Measurements from ENCODE around the gene SLC9A4. TPM values are rescaled to one million over a fixed set of nuclear protein-coding genes. Genes with fewer than 3 reads are reported as not detected.
A peak's percentile ranks its signal among the peaks of the same experiment; 100 is the strongest.

Gene SLC9A4
- total and polyA plus RNA-seq, 12 donors, result 0.07 TPM; not detected in 11

DNA sequence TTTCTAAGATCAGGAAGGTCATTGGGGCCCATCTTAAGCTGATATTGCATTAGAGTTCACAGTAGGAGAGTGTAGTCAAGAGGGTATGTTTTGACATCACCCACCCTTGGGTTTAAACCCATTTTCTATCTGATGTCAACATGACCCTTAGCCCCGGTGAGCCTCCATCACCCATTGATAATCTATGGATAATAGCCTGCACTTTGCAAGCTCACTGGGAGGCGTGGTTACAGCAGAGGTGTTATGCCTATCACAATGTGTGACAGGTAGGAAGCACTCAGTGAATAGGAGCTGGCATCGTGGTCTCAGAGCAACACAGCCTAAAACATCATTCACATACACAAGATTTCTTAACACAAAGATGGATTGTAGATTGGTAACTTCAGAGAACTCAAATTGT, 28.8 kb upstream of the SLC9A4 start:
- intact Hi-C loops (cut with DNase I), result loop anchor here in 9 of 10 donors (5.0 to 10.0 kb wide), 14 partner anchors 79 to 569 kb away; partner anchors contain the start of gene IL18R1 (in 4 of the 9)
- TF ChIP-seq, protein P1, sequence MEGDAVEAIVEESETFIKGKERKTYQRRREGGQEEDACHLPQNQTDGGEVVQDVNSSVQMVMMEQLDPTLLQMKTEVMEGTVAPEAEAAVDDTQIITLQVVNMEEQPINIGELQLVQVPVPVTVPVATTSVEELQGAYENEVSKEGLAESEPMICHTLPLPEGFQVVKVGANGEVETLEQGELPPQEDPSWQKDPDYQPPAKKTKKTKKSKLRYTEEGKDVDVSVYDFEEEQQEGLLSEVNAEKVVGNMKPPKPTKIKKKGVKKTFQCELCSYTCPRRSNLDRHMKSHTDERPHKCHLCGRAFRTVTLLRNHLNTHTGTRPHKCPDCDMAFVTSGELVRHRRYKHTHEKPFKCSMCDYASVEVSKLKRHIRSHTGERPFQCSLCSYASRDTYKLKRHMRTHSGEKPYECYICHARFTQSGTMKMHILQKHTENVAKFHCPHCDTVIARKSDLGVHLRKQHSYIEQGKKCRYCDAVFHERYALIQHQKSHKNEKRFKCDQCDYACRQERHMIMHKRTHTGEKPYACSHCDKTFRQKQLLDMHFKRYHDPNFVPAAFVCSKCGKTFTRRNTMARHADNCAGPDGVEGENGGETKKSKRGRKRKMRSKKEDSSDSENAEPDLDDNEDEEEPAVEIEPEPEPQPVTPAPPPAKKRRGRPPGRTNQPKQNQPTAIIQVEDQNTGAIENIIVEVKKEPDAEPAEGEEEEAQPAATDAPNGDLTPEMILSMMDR (IDR thresholded peaks at IDR 0.05), result no peak
- ATAC-seq (no peak), DNase-seq (no peak)
- Histone ChIP-seq H3K27ac (no peak overlapping the region), H3K36me3 (no peaks in the 10 kb centered on the region), H3K4me1 (peaks cover 0 to 12% (median 0%) of the 10 kb centered on the region in 9 donors), H3K27me3 (peaks cover 0 to 3% (median 0%) of the 10 kb centered on the region in 7 donors), H3K4me3 (no peak overlapping the region), H3K9me3 (no peaks in the 10 kb centered on the region)
- 67 to 77% methylated on average over 3 of the region's 3 CpGs for WGBS, 2 donors

DNA sequence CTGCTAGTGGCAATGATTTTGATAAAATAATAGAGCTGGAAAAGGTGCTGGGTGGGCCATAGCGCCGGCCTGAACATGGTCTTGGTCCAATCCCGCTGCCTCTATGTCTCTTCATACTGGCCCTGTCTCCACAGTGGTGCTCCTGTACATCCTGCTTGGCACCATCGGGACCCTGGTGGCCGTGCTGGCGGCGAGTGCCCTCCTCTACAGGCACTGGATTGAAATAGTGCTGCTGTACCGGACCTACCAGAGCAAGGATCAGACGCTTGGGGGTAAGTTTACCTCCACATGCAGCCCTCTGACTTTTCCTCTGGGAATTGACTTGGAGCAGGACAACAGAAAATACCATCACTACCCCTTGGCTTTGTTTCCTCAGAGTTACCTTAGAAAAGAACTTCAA, 26.1 kb upstream of the SLC9A4 start:
- Histone ChIP-seq H3K27me3 (no peaks in the 10 kb centered on the region), H3K27ac (no peak overlapping the region), H3K4me1 (peaks cover 0 to 9% (median 0%) of the 10 kb centered on the region in 9 donors), H3K36me3 (no peaks in the 10 kb centered on the region), H3K4me3 (no peak overlapping the region), H3K9me3 (no peaks in the 10 kb centered on the region)
- DNase-seq, result no peak
- ATAC-seq, result no peak
- WGBS, 2 donors, result 91 to 97% methylated on average over 9 of the region's 9 CpGs
- TF ChIP-seq, protein P1 (IDR thresholded peaks at IDR 0.05), result no peak
- intact Hi-C loops (cut with DNase I), result loop anchor here in 9 of 10 donors (5.0 to 10.0 kb wide), 12 partner anchors 82 to 572 kb away; partner anchors contain the start of gene IL18R1 (in 3 of the 9)

DNA sequence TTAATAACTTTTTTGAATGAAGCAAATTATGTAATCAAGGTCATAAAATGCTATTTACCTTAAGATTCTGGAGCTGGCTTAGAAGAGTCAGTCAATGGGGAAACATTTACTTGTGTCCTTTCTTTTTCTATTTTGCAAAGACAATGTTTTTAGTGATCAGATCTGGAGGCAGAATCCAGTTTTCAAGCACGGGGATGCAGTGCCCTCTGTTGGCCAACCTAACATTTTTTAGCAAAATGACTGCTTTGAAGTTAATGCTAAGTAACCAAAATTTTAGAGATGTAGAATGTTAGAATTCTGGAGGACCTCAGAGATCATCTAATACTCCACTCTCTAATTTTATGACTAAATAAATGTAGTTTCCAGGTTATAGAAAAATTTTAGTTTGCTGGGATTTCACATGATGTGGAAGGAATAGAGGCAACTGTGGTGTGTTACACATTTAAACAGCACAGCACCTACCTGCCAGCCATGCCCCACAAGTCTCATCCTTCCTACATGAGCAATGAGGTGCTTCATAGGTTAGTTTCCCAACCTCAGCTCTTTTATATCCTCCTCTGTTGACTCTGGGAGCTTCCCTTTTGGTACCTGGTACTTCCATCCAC, 23.6 kb upstream of the SLC9A4 start:
- H3K27ac ChIP-seq, result no peak overlapping the region
- no peak for ATAC-seq
- TF ChIP-seq, protein P1 (IDR thresholded peaks at IDR 0.05), result peak in 8 of 9 donors; percentile 27 to 77 (median 68)
- intact Hi-C loops (cut with DNase I), result loop anchor here in 9 of 10 donors (5.0 to 10.0 kb wide), 12 partner anchors 85 to 575 kb away; partner anchors contain the start of gene IL18R1 (in 3 of the 9)
- H3K4me3 ChIP-seq, result no peak overlapping the region
- peak; percentile 13 to 17 for DNase-seq
- H3K27me3 ChIP-seq, result no peaks in the 10 kb centered on the region
- 3 to 4% methylated on average over 1 of the region's 1 CpG for WGBS, 2 donors
- H3K4me1 ChIP-seq, result no peaks in the 10 kb centered on the region
- H3K36me3 ChIP-seq, result no peaks in the 10 kb centered on the region
- H3K9me3 ChIP-seq, result no peaks in the 10 kb centered on the region

DNA sequence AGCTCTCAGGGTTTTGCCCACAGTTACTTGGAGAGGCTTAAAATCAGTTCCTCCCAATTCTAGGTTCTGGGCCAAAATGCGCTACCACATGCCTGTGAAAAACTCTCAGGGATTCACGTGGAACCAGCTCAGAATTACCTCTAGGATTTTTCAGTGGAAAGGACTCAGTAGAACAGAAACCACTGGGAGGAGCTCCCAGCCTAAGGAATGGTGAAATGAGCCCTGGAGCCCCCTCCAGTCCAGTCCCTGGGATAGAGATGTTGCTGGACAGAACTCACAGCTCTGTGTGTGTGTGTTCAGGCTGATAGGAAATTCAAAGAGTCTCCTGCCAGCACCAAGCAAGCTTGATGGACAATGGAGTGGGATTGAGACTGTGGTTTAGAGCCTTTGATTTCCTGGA, 21.1 kb upstream of the SLC9A4 start:
- Histone ChIP-seq H3K36me3 (no peaks in the 10 kb centered on the region), H3K4me3 (no peak overlapping the region), H3K4me1 (no peaks in the 10 kb centered on the region), H3K9me3 (peaks cover 0 to 12% (median 4%) of the 10 kb centered on the region in 11 donors), H3K27me3 (no peaks in the 10 kb centered on the region), H3K27ac (no peak overlapping the region)
- TF ChIP-seq, protein P1 (IDR thresholded peaks at IDR 0.05), result no peak
- intact Hi-C loops (cut with DNase I), result loop anchor here in 1 of 10 donors (10.0 kb wide), 1 partner anchor 1107 kb away; no protein-coding TSS in a partner anchor
- 60 to 64% methylated on average over 2 of the region's 2 CpGs for WGBS, 2 donors
- DNase-seq (no peak), ATAC-seq (no peak)
